ENCODE results near the gene ADAMTSL3.

The ADAMTSL3 gene

DNA sequence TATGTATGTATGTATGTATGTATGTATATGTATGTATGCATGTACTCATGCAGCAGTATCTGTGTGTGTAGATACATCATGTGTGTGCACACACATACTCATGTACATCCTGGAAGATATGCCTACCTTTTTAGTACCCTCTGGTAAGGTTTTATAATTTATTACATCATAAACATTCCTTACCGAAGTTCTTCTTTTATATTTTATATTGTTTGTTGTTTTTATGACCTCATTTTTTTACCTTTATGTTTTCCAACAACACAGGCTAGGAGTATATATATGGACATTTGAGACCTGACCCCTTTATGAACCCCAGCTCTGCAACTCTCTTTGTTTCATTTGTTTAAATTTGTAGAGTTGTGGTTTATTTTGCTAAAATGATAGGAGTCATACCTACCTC, 263.5 kb downstream of the ADAMTSL3 start:
- H3K4me1 ChIP-seq (ENCODE audit: control insufficient read depth, low read depth, low read length) = peaks cover 7% of the 10 kb centered on the region
- H3K4me3 ChIP-seq (ENCODE audit: low read length) = no peak overlapping the region
- no peaks in the 10 kb centered on the region for H3K36me3 ChIP-seq (ENCODE audit: control insufficient read depth, low read depth, low read length)
- no peaks in the 10 kb centered on the region for H3K9me3 ChIP-seq (ENCODE audit: control insufficient read depth, low read depth, low read length)
- H3K27ac ChIP-seq (ENCODE audit: low read length) = no peak overlapping the region
- H3K27me3 ChIP-seq (ENCODE audit: control insufficient read depth, insufficient read depth, low read length) = no peaks in the 10 kb centered on the region
- H3K9ac ChIP-seq (ENCODE audit: low read length) = no peak overlapping the region

- no peaks in the 10 kb centered on the region for H3K27me3 ChIP-seq (ENCODE audit: control insufficient read depth, insufficient read depth, low read length)
- H3K4me1 ChIP-seq (ENCODE audit: control insufficient read depth, low read depth, low read length) = peaks cover 7% of the 10 kb centered on the region
- no peaks in the 10 kb centered on the region for H3K36me3 ChIP-seq (ENCODE audit: control insufficient read depth, low read depth, low read length)
- H3K4me3 ChIP-seq (ENCODE audit: low read length) = no peak overlapping the region
- H3K9me3 ChIP-seq (ENCODE audit: control insufficient read depth, low read depth, low read length) = no peaks in the 10 kb centered on the region
- H3K9ac ChIP-seq (ENCODE audit: low read length) = no peak overlapping the region
- no peak overlapping the region for H3K27ac ChIP-seq (ENCODE audit: low read length)
Measured at GRCh38 chr15:83918011-83918410, 264.1 kb downstream of the ADAMTSL3 start.

- Histone ChIP-seq H3K27me3 (ENCODE audit: control insufficient read depth, insufficient read depth, low read length) (no peaks in the 10 kb centered on the region), H3K27ac (ENCODE audit: low read length) (no peak overlapping the region), H3K4me3 (ENCODE audit: low read length) (no peak overlapping the region), H3K9me3 (ENCODE audit: control insufficient read depth, low read depth, low read length) (no peaks in the 10 kb centered on the region), H3K9ac (ENCODE audit: low read length) (no peak overlapping the region), H3K36me3 (ENCODE audit: control insufficient read depth, low read depth, low read length) (no peaks in the 10 kb centered on the region), H3K4me1 (ENCODE audit: control insufficient read depth, low read depth, low read length) (peaks cover 7% of the 10 kb centered on the region)
Measured at GRCh38 chr15:83919319-83919830, 265.5 kb downstream of the ADAMTSL3 start.

- H3K9me3 ChIP-seq (ENCODE audit: control insufficient read depth, low read depth, low read length) = no peaks in the 10 kb centered on the region
- H3K4me1 ChIP-seq (ENCODE audit: control insufficient read depth, low read depth, low read length) = peaks cover 7% of the 10 kb centered on the region
- H3K9ac ChIP-seq (ENCODE audit: low read length) = no peak overlapping the region
- H3K36me3 ChIP-seq (ENCODE audit: control insufficient read depth, low read depth, low read length) = no peaks in the 10 kb centered on the region
- H3K27ac ChIP-seq (ENCODE audit: low read length) = no peak overlapping the region
- H3K27me3 ChIP-seq (ENCODE audit: control insufficient read depth, insufficient read depth, low read length) = no peaks in the 10 kb centered on the region
- no peak overlapping the region for H3K4me3 ChIP-seq (ENCODE audit: low read length)
Measured at GRCh38 chr15:83919978-83920510, 266.1 kb downstream of the ADAMTSL3 start.

DNA sequence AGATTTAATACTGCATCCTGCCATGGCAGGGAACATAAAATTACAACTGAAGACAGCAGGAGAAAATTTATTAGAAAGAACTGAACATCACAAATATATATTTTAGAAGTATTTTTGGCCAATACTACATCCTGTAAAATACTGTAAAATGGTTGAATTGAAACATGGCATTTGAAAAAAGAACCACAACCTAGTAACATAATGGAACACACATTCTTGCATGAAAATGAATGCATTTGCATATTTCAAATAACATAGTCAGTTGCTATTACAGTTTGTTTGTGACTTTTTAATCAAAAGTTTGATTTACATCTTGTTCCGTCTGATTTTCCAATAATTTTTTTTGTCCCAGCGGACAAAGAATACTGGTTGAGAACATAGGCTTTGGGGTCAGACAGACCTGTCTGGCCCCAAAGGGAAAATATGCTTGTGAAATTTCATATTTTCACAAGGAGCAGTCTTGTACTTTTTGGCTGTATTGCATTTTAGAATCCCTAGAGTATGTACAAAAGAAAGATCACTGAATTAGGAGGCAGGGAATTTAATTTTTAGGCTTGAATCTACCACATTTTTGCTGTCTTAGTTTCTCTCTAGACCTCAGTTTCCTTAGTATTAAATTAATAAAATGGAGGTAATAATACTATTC, 268.8 kb downstream of the ADAMTSL3 start:
- Histone ChIP-seq H3K4me3 (ENCODE audit: low read length) (no peak overlapping the region), H3K27ac (ENCODE audit: low read length) (no peak overlapping the region), H3K27me3 (ENCODE audit: control insufficient read depth, insufficient read depth, low read length) (no peaks in the 10 kb centered on the region), H3K36me3 (ENCODE audit: control insufficient read depth, low read depth, low read length) (no peaks in the 10 kb centered on the region), H3K4me1 (ENCODE audit: control insufficient read depth, low read depth, low read length) (peaks cover 7% of the 10 kb centered on the region), H3K9me3 (ENCODE audit: control insufficient read depth, low read depth, low read length) (no peaks in the 10 kb centered on the region), H3K9ac (ENCODE audit: low read length) (no peak overlapping the region)

DNA sequence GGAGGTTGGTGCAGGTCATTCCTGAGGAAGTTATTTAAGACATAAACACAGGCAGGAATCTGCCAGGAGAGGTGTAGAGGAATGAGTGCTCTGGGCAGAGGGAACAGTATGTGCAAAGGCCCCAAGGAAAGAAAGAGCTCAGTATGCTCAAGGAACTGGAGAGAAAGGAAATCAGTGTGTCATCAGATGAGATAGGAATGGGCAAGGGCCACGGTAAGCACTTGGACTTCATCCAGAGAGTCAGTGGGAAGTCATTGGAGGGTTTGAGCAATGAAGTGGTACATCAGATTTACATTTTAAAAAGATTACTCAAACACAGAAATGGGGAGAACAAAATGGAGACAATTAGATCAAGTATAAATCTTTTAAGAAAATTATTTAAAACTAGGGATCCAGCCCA, 272.2 kb downstream of the ADAMTSL3 start:
- H3K27me3 ChIP-seq (ENCODE audit: control insufficient read depth, insufficient read depth, low read length) = no peaks in the 10 kb centered on the region
- no peak overlapping the region for H3K4me3 ChIP-seq (ENCODE audit: low read length)
- no peaks in the 10 kb centered on the region for H3K4me1 ChIP-seq (ENCODE audit: control insufficient read depth, low read depth, low read length)
- H3K27ac ChIP-seq (ENCODE audit: low read length) = no peak overlapping the region
- H3K9ac ChIP-seq (ENCODE audit: low read length) = no peak overlapping the region
- no peaks in the 10 kb centered on the region for H3K9me3 ChIP-seq (ENCODE audit: control insufficient read depth, low read depth, low read length)
- no peaks in the 10 kb centered on the region for H3K36me3 ChIP-seq (ENCODE audit: control insufficient read depth, low read depth, low read length)

GRCh38 chr15:83927704-83928391, 273.9 kb downstream of the ADAMTSL3 start:
- H3K9me3 ChIP-seq (ENCODE audit: control insufficient read depth, low read depth, low read length) = no peaks in the 10 kb centered on the region
- no peaks in the 10 kb centered on the region for H3K4me1 ChIP-seq (ENCODE audit: control insufficient read depth, low read depth, low read length)
- H3K4me3 ChIP-seq (ENCODE audit: low read length) = no peak overlapping the region
- no peak overlapping the region for H3K9ac ChIP-seq (ENCODE audit: low read length)
- H3K36me3 ChIP-seq (ENCODE audit: control insufficient read depth, low read depth, low read length) = no peaks in the 10 kb centered on the region
- no peaks in the 10 kb centered on the region for H3K27me3 ChIP-seq (ENCODE audit: control insufficient read depth, insufficient read depth, low read length)
- no peak overlapping the region for H3K27ac ChIP-seq (ENCODE audit: low read length)

GRCh38 chr15:83928392-83928734, 274.4 kb downstream of the ADAMTSL3 start:
- Histone ChIP-seq H3K9me3 (ENCODE audit: control insufficient read depth, low read depth, low read length) (no peaks in the 10 kb centered on the region), H3K4me3 (ENCODE audit: low read length) (no peak overlapping the region), H3K27ac (ENCODE audit: low read length) (no peak overlapping the region), H3K9ac (ENCODE audit: low read length) (no peak overlapping the region), H3K27me3 (ENCODE audit: control insufficient read depth, insufficient read depth, low read length) (no peaks in the 10 kb centered on the region), H3K36me3 (ENCODE audit: control insufficient read depth, low read depth, low read length) (no peaks in the 10 kb centered on the region), H3K4me1 (ENCODE audit: control insufficient read depth, low read depth, low read length) (no peaks in the 10 kb centered on the region)

- Histone ChIP-seq H3K27me3 (ENCODE audit: control insufficient read depth, insufficient read depth, low read length) (no peaks in the 10 kb centered on the region), H3K9me3 (ENCODE audit: control insufficient read depth, low read depth, low read length) (peaks cover under 1% of the 10 kb centered on the region), H3K27ac (ENCODE audit: low read length) (no peak overlapping the region), H3K4me3 (ENCODE audit: low read length) (no peak overlapping the region), H3K9ac (ENCODE audit: low read length) (no peak overlapping the region), H3K36me3 (ENCODE audit: control insufficient read depth, low read depth, low read length) (no peaks in the 10 kb centered on the region), H3K4me1 (ENCODE audit: control insufficient read depth, low read depth, low read length) (no peaks in the 10 kb centered on the region)
Measured at GRCh38 chr15:83928878-83929418, 275.0 kb downstream of the ADAMTSL3 start.

DNA sequence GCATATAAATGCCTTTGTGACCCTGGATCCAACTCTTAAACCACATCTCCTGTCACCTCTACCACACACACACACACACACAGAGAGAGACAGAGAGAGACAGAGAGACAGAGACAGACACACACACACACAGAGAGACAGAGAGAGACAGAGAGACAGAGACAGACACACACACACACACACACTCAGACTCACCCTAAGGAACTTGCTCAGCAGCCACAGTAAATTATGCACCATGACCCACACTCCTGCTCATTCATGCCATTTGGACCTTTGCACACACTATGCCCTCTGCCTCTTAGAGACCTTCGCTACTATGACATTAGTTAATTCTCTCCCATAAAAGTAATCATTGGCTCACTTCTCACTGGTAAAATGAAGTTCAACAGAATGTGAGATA, 275.7 kb downstream of the ADAMTSL3 start:
- Histone ChIP-seq H3K36me3 (ENCODE audit: control insufficient read depth, low read depth, low read length) (no peaks in the 10 kb centered on the region), H3K27ac (ENCODE audit: low read length) (no peak overlapping the region), H3K4me1 (ENCODE audit: control insufficient read depth, low read depth, low read length) (no peaks in the 10 kb centered on the region), H3K27me3 (ENCODE audit: control insufficient read depth, insufficient read depth, low read length) (no peaks in the 10 kb centered on the region), H3K9me3 (ENCODE audit: control insufficient read depth, low read depth, low read length) (peaks cover 7% of the 10 kb centered on the region), H3K4me3 (ENCODE audit: low read length) (no peak overlapping the region), H3K9ac (ENCODE audit: low read length) (no peak overlapping the region)

DNA sequence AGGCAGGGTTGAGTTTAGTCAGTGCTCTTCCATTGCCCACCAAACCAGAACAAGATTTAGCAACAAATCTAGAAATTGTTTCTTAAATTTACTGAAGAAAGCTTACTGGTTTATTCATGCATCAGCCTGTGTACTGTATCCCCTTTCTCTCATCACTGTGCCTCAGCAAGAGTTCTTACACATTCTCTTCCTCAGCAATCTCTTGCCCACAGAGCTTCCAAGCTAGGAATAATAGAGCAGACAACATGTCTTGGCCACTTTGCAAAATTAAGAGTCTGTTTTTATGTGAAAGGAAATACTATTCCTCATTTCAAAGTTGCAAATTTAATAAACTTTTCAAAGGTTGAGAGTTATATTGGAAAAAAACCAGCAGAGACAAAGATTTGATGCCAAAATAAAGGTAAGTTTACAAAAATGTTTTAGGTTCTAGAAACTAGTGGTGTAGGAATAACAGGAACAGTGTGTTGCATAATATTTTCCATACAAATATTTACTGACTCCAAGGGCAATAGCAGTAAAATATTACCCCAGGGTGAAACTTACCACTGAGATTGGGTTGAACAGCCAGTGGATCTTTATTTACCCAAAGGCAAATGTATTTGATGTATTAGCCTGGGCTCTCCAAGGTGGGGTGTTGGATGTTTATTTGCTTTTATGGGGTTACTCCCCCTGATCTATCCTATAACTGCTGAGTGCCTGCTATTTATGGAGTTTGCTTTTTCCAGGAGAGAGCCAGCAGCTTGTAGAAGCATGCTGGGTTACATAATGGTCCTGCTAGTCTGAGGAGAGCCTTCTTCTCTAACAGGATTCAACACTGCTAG, 276.7 kb downstream of the ADAMTSL3 start:
- Histone ChIP-seq H3K27ac (ENCODE audit: low read length) (no peak overlapping the region), H3K27me3 (ENCODE audit: control insufficient read depth, insufficient read depth, low read length) (no peaks in the 10 kb centered on the region)

More for the DNA sequence above, 276.7 kb downstream of the ADAMTSL3 start:
- no peak overlapping the region for H3K9ac ChIP-seq (ENCODE audit: low read length)
- H3K36me3 ChIP-seq (ENCODE audit: control insufficient read depth, low read depth, low read length) = no peaks in the 10 kb centered on the region
- no peaks in the 10 kb centered on the region for H3K4me1 ChIP-seq (ENCODE audit: control insufficient read depth, low read depth, low read length)
- peaks cover 8% of the 10 kb centered on the region for H3K9me3 ChIP-seq (ENCODE audit: control insufficient read depth, low read depth, low read length)
- H3K4me3 ChIP-seq (ENCODE audit: low read length) = no peak overlapping the region
